Right lobe of liver (tissue), 4 donors: Measurements from ENCODE around the gene DHRSX.

Experiments
- CTCF ChIP-seq, 4 donors: fragments of 200-600 bp in 3 of 4; fragments of 450-650 bp in 1 of 4; IDR thresholded peaks; one replicate each; pipeline versions ENCODE4 v1.5.1 to v1.8.0; 2016 to 2022; ENCODE audit warnings: antibody characterized with exemption in 4 of 4, mild to moderate bottlenecking in 2 of 4
- POLR2A ChIP-seq: fragments of 450-650 bp; IDR thresholded peaks from one replicate; pipeline ENCODE4 v1.6.1; 2017; ENCODE audit warnings: antibody characterized with exemption, mild to moderate bottlenecking
- donor health status: DM: no; HTN: no; CAD: no.
- donor health status: DM: no; HTN: no; CAD: no.
- donor health status: DM: no; HTN: yes; CAD: no.

- TF ChIP-seq CTCF (IDR thresholded peaks at IDR 0.05) (no peak), POLR2A (no peak)
These were observed 32.2 kb downstream of the DHRSX start for GRCh38 chrX:2468261-2469195.
